HepG2 (cell line): ENCODE data around the gene F7. TPM values are rescaled to one million over a fixed set of nuclear protein-coding genes. Genes with fewer than 3 reads are reported as not detected.

ENCODE experiments used
- ATAC-seq: fragments of 200-7000 bp; cut with Tn5 transposase; 3 replicates; pipeline ENCODE4 v1.9.1; 2020; ENCODE audit warnings: mild to moderate bottlenecking, moderate library complexity
- BruUV-seq: library from RNA; stranded (reverse); fragments of 400-500 nt; replicated peaks from 2 replicates; lab custom pipeline; 2021; lab: Mats Ljungman, UMichigan
- CTCF ChIA-PET: fragments of 300-600 bp; formaldehyde crosslinking; extraction: SDS; loops from one replicate; lab custom pipeline; 2021; ENCODE audit warnings: low total read pairs, inconsistent platforms, low intra/inter-chr PET ratio; lab: Yijun Ruan, JAX
- POLR2A ChIA-PET: fragments of 350-600 bp; sonication (Branson Sonifier 250); formaldehyde crosslinking; loops from one replicate; lab custom pipeline; 2020; ENCODE audit warnings: antibody characterized with exemption, inconsistent platforms; lab: Yijun Ruan, JAX
- DNase-seq: peaks from one replicate; pipeline ENCODE4 v3.0.0-alpha.2; 2015; ENCODE audit warnings: low spot score
- FAIRE-seq: peaks from 3 replicates; lab custom pipeline; 2011; peaks lifted over from hg19 to GRCh38; lab: Jason Lieb, UNC
- H2AFZ ChIP-seq: one replicate; pipeline ENCODE4 v1.6.1; 2011; ENCODE audit warnings: low read length, inconsistent platforms
- H3K27ac ChIP-seq: fragments of 300-600 bp; 3 replicates; pipeline ENCODE4 v1.8.0; 2011; ENCODE audit warnings: mixed run types, mild to moderate bottlenecking, mixed read lengths, low read length, inconsistent platforms; ENCODE audit not compliant: insufficient read depth; ENCODE audit errors: extremely low read length
- H3K27me3 ChIP-seq, 2 experiments: fragments of 200-600 bp in 1 of 2; 2 replicates in 1 of 2; 3 replicates in 1 of 2; pipeline versions ENCODE4 v1.6.0 to v1.8.0; 2011; ENCODE audit warnings: low read length in 2 of 2, mild to moderate bottlenecking in 2 of 2, moderate library complexity in 2 of 2, inconsistent platforms in 1 of 2; ENCODE audit not compliant: insufficient read depth in 2 of 2, control insufficient read depth in 1 of 2
- H3K36me3 ChIP-seq, 2 experiments: fragments of 200-600 bp in 1 of 2; replicated peaks in 1 of 2; 2 replicates in 1 of 2; 3 replicates in 1 of 2; pipeline versions ENCODE4 v1.5.1 to v1.8.0; 2011; ENCODE audit warnings: low read length in 2 of 2, inconsistent platforms in 1 of 2; ENCODE audit not compliant: insufficient read depth in 2 of 2, control insufficient read depth in 1 of 2
- H3K4me1 ChIP-seq: 2 replicates; pipeline ENCODE4 v1.5.1; 2012; ENCODE audit warnings: low read length, inconsistent platforms; ENCODE audit not compliant: insufficient read depth
- H3K4me2 ChIP-seq: 2 replicates; pipeline ENCODE4 v1.6.0; 2011; ENCODE audit warnings: low read depth, low read length, inconsistent platforms
- H3K4me3 ChIP-seq, 3 experiments: fragments of 200-600 bp in 1 of 3; sonication (generic), shearing (Covaris generic) in 1 of 3; replicated peaks in 1 of 3; 2 replicates each; pipeline ENCODE4 v1.5.1; 2011 to 2016; ENCODE audit warnings: low read length in 3 of 3, inconsistent platforms in 2 of 3, low read depth in 2 of 3, mild to moderate bottlenecking in 2 of 3, control low read depth in 1 of 3, mixed read lengths in 1 of 3; ENCODE audit not compliant: insufficient read depth in 1 of 3
- H3K79me2 ChIP-seq: one replicate; pipeline ENCODE4 v1.6.1; 2011; ENCODE audit warnings: low read length, inconsistent platforms; ENCODE audit not compliant: insufficient read depth
- H3K9ac ChIP-seq: 2 replicates; pipeline ENCODE4 v1.6.0; 2011; ENCODE audit warnings: mild to moderate bottlenecking, low read depth, low read length, inconsistent platforms; ENCODE audit not compliant: insufficient read depth
- H3K9me3 ChIP-seq: 2 replicates; pipeline ENCODE4 v1.5.1; 2012; ENCODE audit warnings: mild to moderate bottlenecking, low read length
- H4K20me1 ChIP-seq: 2 replicates; pipeline ENCODE4 v1.6.0; 2011; ENCODE audit warnings: inconsistent platforms, mild to moderate bottlenecking, low read length, moderate library complexity; ENCODE audit not compliant: insufficient read depth
- HCFC1 ChIP-seq: fragments of 150-350 bp; IDR thresholded peaks from 2 replicates; pipeline ENCODE4 v1.6.1; 2014; ENCODE audit warnings: low read depth, low read length
- HNF4G ChIP-seq, 2 experiments: sonication (generic) in 1 of 2; formaldehyde crosslinking in 1 of 2; IDR thresholded peaks; 2 replicates each; pipeline versions ENCODE4 v1.4.0 to v1.6.1; 2011 to 2020; ENCODE audit warnings: borderline replicate concordance in 2 of 2, low read depth in 2 of 2, mild to moderate bottlenecking in 2 of 2, low read length in 1 of 2, missing genetic modification reagents in 1 of 2, moderate library complexity in 1 of 2
- NFATC3 ChIP-seq: sonication (generic); formaldehyde crosslinking; IDR thresholded peaks from 2 replicates; pipeline ENCODE4 v1.5.1; 2020; ENCODE audit warnings: mild to moderate bottlenecking, missing genetic modification reagents
- POLR2AphosphoS2 ChIP-seq: IDR thresholded peaks from 2 replicates; pipeline ENCODE4 v1.6.1; 2011; ENCODE audit warnings: low read depth, low read length, improper control_type of control experiment
- SOX6 ChIP-seq, 2 experiments: fragments of 450-650 bp in 1 of 2; sonication (generic) in 1 of 2; formaldehyde crosslinking in 1 of 2; IDR thresholded peaks; 2 replicates each; pipeline versions ENCODE4 v1.4.0 to v1.6.1; 2017 to 2020; ENCODE audit warnings: antibody characterized with exemption in 1 of 2, mild to moderate bottlenecking in 1 of 2, missing genetic modification reagents in 1 of 2
- ZNF770 ChIP-seq: sonication (generic); formaldehyde crosslinking; IDR thresholded peaks from 2 replicates; pipeline ENCODE4 v1.5.0; 2020; ENCODE audit warnings: mild to moderate bottlenecking, missing genetic modification reagents
- WGBS: methylation state at CpG from one replicate; pipeline ENCODE4 v1.1.6; 2017; ENCODE audit warnings: low lambda C conversion rate; 5-methylcytosine and 5-hydroxymethylcytosine counted together
- in situ Hi-C: cut with HindIII; loops from 2 replicates; pipeline ENCODE4 v1.10.0; 2017; ENCODE audit warnings: low pct_unique_long_range_greater_than_20kb; ENCODE audit not compliant: extremely low pct_ligation_motif_present
- intact Hi-C: fragments of 100-400 bp; cut with micrococcal nuclease; formaldehyde crosslinking; loops from one replicate; pipeline ENCODE4 v1.10.0; 2022; ENCODE audit not compliant: unreplicated experiment
- polyA plus RNA-seq, 8 experiments: library from polyadenylated mRNA; depleted of rRNA in 3 of 8; stranded (reverse) in 7 of 8; unstranded in 1 of 8; fragments of >200 nt; fragmentation: Illumina TruSeq in 4 of 8; extraction: Trizol in 4 of 8; gene quantifications; 2 replicates each; pipeline versions ENCODE4 v1.2.1 to v1.2.3, GENCODE V29; 2011 to 2016; ENCODE audit warnings: low read depth in 4 of 8, missing spikeins in 1 of 8, mixed read lengths in 1 of 8; ENCODE audit not compliant: insufficient read depth in 1 of 8
- total RNA-seq, 5 experiments: library from RNA; depleted of rRNA; stranded (reverse); fragments of >200 nt; fragmentation: Illumina TruSeq; extraction: Trizol; gene quantifications; 2 replicates each; pipeline ENCODE4 v1.2.3, GENCODE V29; 2016; ENCODE audit warnings: low read depth in 1 of 5

F7 gene
- total and polyA plus RNA-seq, 2 of the 13 experiments (the other 11 are each of a cell fraction or from before 2014, with no cell fraction given): 12.6 to 26.5 TPM

- Histone ChIP-seq H3K9ac (no peak overlapping the region), H3K4me2 (no peak overlapping the region), H3K27me3 (no peaks in the 10 kb centered on the region), H3K27ac (no peak overlapping the region), H3K9me3 (no peaks in the 10 kb centered on the region), H2AFZ (no peak overlapping the region), H4K20me1 (no peaks in the 10 kb centered on the region), H3K79me2 (no peaks in the 10 kb centered on the region), H3K4me1 (peaks cover 7% of the 10 kb centered on the region), H3K36me3 (no peaks in the 10 kb centered on the region), H3K4me3 (no peak overlapping the region)
- ATAC-seq (no peak), FAIRE-seq (no peak), DNase-seq (no peak)
- intact Hi-C loops (no loop called here), in situ Hi-C loops (no loop called here)
- BruUV-seq: no TSS peak
- TF ChIP-seq SOX6 (IDR thresholded peaks at IDR 0.05): no peak
- TF ChIP-seq SOX6 (CRISPR knock-in tag; IDR thresholded peaks at IDR 0.05): no peak
- TF ChIP-seq NFATC3 (CRISPR knock-in tag): no peak
- no peak for TF ChIP-seq POLR2AphosphoS2
- no peak for TF ChIP-seq ZNF770 (CRISPR knock-in tag)
- no peak for TF ChIP-seq HNF4G (IDR thresholded peaks at IDR 0.05; ENCODE audit: borderline replicate concordance, low read depth, low read length)
- no peak for TF ChIP-seq HNF4G (CRISPR knock-in tag; IDR thresholded peaks at IDR 0.05; ENCODE audit: borderline replicate concordance, low read depth)
- no peak for TF ChIP-seq HCFC1
- POLR2A ChIA-PET: no interaction called here
- WGBS: 93% methylated on average over 7 of the region's 7 CpGs
- CTCF ChIA-PET: no interaction called here
Measured at GRCh38 chr13:113097651-113098050, 7.9 kb upstream of the F7 start.
